Choroid plexus epithelial cell (primary cell): ENCODE data around the gene PGBD4.

Source experiments
- DNase-seq: peaks from one replicate; pipeline ENCODE4 v3.0.0-alpha.2; 2010; ENCODE audit warnings: low read depth
- H3K4me3 ChIP-seq: 2 replicates; pipeline ENCODE4 v1.5.1; 2011; ENCODE audit warnings: low read depth, mild to moderate bottlenecking, control low read depth, low read length, moderate library complexity
- TF ChIP-seq, protein P1 (sequence below): conservative IDR thresholded peaks from 2 replicates; pipeline ENCODE4 v1.5.1; 2011; ENCODE audit warnings: low read depth, mild to moderate bottlenecking, control low read depth, inconsistent platforms, low read length, moderate library complexity

Gene PGBD4

DNA sequence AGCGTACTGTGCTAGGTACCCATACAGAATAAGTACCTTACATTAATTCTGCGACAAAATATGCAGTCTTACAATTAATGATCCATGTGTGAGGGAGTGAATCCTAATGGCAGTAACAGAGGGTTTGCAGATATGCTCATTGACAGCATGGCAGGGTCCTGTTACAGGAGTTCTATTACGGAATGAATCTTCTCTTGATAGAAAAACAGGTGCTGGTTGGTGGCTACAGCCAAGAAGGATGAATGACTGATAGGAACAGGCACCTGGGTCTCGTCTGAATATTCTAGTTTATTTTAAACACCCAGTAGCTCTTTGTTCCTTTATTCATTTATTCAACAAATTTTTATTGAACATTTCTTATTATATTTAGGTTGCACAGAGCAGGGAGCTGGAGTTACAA is 22.8 kb downstream of the PGBD4 start:
- DNase-seq = no peak
- TF ChIP-seq, protein P1, sequence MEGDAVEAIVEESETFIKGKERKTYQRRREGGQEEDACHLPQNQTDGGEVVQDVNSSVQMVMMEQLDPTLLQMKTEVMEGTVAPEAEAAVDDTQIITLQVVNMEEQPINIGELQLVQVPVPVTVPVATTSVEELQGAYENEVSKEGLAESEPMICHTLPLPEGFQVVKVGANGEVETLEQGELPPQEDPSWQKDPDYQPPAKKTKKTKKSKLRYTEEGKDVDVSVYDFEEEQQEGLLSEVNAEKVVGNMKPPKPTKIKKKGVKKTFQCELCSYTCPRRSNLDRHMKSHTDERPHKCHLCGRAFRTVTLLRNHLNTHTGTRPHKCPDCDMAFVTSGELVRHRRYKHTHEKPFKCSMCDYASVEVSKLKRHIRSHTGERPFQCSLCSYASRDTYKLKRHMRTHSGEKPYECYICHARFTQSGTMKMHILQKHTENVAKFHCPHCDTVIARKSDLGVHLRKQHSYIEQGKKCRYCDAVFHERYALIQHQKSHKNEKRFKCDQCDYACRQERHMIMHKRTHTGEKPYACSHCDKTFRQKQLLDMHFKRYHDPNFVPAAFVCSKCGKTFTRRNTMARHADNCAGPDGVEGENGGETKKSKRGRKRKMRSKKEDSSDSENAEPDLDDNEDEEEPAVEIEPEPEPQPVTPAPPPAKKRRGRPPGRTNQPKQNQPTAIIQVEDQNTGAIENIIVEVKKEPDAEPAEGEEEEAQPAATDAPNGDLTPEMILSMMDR = no peak
- no peak overlapping the region for H3K4me3 ChIP-seq

- TF ChIP-seq, protein P1 = no peak
- H3K4me3 ChIP-seq = no peak overlapping the region
- DNase-seq = no peak
Measured at GRCh38 chr15:34125945-34126344, 24.1 kb downstream of the PGBD4 start.

GRCh38 chr15:34126522-34126921 is 24.6 kb downstream of the PGBD4 start:
- DNase-seq = no peak
- H3K4me3 ChIP-seq = no peak overlapping the region
- TF ChIP-seq, protein P1 = no peak

DNA sequence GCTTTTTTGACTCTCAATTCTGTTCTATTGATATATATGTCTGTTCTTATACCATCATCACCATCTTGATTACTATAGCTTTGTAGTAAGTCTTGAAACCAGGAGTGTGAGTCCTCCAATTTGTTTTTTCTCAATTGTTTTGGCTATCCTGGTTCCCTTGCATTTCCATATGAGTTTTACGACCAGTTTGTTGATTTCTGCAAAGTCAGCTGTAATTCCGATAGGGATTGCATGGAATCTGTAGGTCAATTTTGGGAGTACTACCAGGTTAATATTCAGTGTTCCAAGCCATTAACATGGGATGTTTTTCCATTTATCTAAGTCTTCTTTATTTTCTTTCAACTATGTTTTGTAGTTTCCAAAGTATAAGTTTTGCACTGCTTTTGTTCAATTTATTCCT is 27.0 kb downstream of the PGBD4 start:
- no peak for DNase-seq
- H3K4me3 ChIP-seq = no peak overlapping the region
- TF ChIP-seq, protein P1 = no peak

GRCh38 chr15:34132881-34133280 is 31.0 kb downstream of the PGBD4 start:
- TF ChIP-seq, protein P1 = no peak
- no peak overlapping the region for H3K4me3 ChIP-seq
- peak; percentile 42 for DNase-seq

DNA sequence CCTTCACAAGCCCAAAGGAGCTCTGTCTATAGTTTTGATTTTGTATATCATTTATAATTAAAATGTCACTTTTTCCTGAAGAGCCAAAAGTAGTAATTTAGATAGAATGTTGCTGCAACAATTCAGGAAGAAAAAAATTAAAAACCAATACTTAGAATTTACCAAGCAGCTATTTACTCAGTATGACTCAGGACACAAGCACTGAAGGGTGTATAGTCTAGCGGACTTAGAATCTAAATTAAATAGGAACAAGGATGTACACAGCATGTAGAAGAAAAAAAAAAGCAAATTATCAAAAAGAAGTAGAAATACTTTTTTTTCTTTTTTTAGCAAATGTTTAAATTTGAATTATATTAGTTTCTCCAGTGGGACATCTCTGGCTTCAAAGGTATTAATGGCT is 31.6 kb downstream of the PGBD4 start:
- DNase-seq = peak; percentile 5
- TF ChIP-seq, protein P1 = no peak
- no peak overlapping the region for H3K4me3 ChIP-seq

DNA sequence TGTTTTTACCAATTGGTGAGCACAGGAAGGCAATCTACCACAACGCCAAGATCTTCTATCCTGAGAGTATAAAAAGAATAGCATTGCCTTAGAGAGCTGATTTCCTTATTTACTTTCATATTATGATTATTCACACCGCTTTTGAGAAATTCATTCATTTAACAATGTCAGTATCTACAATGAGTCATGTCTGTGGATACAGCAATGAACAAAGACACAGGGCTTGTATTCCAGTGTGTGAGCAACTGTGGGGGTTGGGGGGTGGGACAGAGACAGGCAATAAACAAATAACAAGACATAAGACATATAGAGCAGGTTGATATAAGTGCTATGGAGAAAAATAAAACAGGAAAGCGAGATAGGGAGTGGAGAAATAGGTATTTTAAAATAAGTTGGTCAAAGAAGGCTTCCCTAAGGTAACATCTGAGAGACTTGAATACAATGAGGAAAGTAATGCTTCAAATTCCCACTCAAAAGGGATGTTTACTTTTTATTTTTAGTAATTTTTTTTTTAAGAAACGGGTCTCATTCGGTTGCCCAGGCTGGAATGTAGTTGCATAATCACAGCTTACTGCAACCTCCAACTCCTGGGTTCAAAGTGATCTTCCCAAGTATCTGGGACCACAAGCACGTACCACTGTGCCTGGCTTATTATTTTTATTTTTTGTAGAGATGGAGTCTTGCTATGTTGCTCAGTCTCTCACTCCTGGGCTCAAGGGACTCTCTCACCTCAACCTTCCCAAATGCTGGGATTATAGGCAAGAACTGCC is 45.7 kb downstream of the PGBD4 start:
- no peak overlapping the region for H3K4me3 ChIP-seq
- TF ChIP-seq, protein P1 = no peak
- peak; percentile 60 for DNase-seq
